ENCODE measurements around the gene KIAA0930.
"Not testable (repeated sequence)": the region's sequence is repeated elsewhere in the genome, so short reads cannot be mapped to it uniquely, and the experiment has no call there.

KIAA0930 gene

DNA sequence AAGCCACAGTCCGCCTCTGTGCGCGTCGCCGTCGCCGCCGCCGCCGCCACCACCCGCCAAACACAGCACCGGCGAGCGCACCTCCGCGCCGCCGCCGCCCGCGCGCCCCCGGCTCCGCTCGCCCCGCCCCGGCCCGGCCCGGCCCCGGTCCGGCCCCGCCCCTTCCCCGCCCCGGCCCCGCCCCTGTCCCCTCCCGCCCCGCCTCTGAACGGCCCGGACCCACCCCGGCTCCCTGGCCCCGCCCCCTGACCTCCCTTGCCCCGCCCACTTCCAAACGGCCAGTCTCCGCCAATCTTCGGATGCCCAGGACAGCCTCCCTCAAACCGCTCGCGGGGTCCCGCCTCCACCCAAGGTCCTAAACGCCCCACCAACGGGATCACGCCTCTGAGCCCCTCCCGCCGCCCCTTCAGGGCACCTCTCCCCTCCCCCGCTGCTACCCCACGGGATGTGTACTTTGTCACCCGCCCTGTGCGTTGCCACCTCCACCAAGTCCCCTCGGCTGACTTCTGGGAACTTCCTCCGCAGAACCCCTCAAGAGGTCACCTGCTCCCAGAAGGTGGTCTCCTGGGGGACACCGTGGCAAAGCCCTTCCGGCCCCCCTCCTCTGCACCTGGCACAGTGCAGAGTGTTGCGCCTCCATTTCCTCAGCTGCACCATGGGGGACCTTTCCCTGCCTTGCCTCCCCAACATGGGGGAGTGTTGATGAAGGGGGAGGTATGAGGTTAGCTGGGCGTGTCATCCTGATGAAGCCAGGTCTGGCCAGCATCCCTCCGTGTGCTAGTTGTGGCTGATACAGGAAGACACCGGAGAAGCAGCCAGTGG is at the start of gene KIAA0930:
KIAA0930 (minus strand) TSS at position 85 of the 822 bp plus-strand sequence. CDS start 191 bp downstream, outside the sequence.
- peak; percentile 58 to 67 for DNase-seq (ENCODE audit: low read depth in 1 of 2, low spot score in 1 of 2)

DNA sequence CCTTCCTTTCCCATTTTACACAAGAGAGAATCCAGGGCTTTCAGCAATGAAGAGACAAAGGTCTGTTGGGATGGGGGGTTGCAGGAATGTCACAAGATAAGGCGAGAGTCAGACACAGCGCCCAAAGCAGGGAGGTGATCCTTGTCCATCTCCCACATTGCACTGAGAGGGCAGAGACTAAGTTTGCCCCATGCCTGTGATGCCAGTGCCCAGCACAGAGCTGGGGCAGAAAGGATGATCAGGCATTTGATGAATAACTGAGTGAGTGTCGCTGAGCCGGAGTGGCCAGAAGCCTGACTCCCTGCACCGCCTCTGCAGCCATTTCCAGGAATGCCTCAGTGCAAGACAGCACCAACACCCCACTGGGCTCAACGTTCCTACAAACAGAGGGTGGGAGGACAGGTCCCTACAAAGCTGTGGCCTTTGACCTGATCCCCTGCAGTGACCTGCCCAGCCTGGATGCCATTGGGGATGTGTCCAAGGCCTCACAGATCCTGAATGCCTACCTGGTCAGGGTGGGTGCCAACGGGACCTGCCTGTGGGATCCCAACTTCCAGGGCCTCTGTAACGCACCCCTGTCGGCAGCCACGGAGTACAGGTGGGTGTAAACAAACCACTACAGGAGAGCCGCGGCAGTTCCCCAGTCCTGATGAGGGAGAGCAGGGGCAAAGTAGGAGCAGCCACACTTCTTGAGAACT is 46.3 kb upstream of the KIAA0930 start:
- no peak for DNase-seq (ENCODE audit: low read depth in 1 of 2, low spot score in 1 of 2)

DNA sequence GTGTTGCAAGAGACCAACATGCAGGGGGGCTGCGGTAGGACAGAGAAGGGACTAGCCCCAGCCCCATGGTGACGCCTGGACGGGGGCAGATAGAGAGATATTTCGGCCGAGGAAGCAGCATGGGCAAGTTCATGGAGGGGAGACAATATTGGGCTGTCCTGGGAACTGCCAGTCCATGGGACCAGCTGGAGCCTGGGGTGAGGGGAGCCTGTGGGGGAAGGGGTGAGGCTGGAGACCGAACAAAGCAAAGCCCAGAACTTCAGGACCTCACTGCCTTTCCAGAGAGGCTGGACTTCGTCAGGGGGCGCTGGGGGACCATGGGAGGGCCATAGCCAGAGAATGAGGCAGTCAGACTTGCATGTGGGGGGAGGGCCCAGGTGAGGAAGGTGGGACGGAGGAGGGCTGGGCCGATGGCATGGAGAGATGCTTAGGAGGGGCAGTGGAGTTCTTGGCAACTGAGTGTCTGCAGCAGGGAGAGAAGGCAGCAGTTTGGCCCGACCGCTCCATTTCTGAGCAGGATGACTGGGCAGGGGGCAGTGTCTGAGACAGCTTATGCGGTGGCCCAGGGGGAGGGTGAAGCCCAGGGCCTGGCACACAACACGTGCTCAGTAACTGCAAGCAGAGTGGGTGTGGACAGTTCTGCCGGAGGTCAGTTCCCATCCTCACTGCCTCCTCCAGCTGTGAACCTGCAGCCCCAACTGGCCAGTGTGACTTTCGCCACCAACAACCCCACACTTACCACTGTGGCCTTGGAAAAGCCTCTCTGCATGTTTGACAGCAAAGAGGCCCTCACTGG is 44.8 kb upstream of the KIAA0930 start:
- no peak for DNase-seq (ENCODE audit: low read depth in 1 of 2, low spot score in 1 of 2)

DNA sequence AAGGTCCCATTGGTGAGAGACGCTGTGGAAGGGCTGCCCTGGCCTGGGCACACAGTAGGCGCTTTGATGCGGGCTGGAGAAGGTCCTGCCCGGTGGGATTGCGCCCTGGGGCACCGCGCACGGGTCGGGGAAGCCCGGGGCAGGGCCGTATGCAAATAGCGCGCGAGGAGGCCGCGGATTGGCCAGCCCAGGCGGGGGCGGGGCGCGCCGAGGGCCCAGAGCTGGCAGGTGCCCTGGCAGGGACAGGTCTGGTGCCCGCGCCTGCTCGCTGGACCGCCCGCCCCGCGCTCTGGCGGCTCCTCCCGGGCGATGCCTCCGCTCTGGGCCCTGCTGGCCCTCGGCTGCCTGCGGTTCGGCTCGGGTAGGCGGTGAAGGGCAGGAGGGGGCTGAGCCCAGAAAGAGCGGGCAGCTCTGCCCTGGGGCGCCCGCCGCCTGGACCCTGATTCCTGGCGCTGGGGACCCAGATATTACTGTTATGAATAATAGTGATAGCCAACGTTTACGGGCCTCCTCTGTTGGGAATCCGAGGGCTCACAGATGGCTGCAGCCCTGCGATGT is 44.1 kb upstream of the KIAA0930 start, which contains the start of gene UPK3A:
UPK3A (plus strand) TSS at position 245 of the 558 bp plus-strand sequence; CDS start at position 310, 65 bp downstream.
- DNase-seq (ENCODE audit: low read depth in 1 of 2, low spot score in 1 of 2), result peak; percentile 21 to 55

DNA sequence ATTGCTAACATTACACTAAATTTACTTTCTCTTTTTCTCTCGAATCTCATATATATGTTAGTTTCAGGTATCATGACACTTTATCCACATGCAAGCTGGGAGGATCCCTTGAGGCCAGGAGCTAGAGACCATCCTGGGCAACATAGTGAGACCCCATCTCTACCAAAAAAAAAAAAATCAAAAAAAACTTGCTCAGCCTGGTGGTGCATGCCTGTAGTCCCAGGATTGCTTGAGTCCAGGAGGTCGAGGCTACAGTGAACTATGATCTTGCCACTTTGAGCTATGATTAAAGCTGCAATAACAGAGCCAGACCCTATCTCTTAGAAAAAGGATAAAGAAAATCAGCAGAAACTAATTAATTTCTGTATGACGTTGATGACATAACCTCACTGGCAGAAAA is 40.3 kb upstream of the KIAA0930 start:
- DNase-seq (ENCODE audit: low read depth in 1 of 2, low spot score in 1 of 2), result no peak

DNA sequence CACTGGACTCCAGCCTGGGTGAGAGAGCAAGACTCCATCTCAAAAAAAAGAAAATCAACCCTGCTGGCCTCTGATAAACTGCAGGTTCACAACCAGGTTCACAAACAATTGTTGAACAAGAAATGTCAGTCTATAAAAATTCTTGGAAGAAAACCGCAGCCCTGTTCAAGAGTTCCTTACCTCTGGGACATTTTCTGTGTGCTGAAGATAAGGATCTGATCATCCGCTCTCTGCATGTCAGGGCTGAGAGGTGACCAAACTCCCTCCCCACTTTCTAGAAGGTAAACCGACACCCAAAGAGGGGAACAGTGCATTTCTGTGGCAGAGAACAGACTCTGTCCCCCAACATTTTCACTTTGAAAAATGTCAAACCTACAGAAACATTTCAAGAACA is 39.9 kb upstream of the KIAA0930 start:
- no peak for DNase-seq (ENCODE audit: low read depth in 1 of 2, low spot score in 1 of 2)

DNA sequence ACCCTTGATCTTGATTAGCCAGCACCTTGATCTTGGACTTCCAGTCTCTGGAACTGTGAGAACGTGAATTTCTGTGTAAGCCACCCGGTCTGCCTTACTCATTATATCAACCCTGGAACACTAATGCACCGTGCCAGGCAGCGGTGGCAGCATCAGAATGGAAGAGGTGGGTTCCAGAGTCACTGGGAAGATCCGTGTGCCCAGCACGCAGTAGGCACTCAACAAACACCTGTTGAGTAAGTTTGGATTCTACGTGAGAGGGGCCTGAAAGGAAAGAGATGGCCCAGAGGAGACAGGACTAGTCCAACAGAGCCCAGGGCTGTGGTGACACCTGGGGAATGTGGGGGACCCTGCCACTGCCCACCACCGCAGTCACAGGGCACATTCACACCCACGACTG is 37.4 kb upstream of the KIAA0930 start:
- no peak for DNase-seq (ENCODE audit: low read depth in 1 of 2, low spot score in 1 of 2)

DNA sequence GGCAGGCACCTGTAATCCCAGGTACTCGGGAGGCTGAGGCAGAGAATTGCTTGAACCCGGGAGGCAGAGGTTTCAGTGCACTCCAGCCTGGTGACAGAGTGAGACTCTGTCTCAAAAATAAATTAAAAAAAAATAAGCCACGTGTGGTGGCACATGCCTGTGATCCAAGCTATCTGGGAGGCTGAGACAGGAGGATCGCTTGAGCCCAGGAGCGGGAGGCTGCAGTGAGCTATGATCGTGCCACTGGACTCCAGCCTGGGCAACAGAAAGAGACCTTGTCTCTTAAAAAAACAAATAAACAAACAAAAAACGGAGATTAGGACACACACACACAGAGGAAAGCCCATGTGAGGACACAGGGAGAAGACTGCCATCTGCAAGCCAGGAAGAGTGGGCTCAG is 37.0 kb upstream of the KIAA0930 start:
- DNase-seq (ENCODE audit: low read depth in 1 of 2, low spot score in 1 of 2), result not testable (repeated sequence)

DNA sequence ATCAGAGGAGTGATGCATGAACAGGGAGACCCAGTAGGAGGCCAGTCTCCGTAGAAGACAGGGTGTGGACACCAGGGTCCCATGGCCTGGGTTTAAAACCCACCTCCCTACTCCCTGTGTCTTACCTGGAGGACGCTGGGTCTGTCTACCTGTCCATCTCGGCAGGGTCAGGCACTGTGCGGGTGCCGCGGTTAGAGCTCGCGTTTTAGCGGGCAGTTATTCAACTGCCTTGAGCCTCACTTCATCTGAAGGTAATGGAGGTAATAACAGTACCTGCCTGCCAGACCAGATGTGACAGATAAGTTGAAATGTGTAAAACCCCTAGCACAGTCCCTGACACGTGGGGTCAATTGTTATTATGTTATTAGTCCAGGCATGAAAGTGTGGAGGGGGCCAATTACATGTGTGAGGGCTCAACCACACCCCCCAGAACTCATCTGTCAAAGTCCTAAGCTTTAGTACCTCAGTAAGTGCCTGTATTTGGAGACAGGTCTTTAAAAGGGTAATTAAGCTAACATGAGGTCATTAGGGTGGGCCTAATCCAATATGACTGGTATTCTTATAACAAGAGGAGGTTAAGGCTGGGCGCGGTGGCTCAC is 35.9 kb upstream of the KIAA0930 start:
- DNase-seq (ENCODE audit: low read depth in 1 of 2, low spot score in 1 of 2), result no peak

DNA sequence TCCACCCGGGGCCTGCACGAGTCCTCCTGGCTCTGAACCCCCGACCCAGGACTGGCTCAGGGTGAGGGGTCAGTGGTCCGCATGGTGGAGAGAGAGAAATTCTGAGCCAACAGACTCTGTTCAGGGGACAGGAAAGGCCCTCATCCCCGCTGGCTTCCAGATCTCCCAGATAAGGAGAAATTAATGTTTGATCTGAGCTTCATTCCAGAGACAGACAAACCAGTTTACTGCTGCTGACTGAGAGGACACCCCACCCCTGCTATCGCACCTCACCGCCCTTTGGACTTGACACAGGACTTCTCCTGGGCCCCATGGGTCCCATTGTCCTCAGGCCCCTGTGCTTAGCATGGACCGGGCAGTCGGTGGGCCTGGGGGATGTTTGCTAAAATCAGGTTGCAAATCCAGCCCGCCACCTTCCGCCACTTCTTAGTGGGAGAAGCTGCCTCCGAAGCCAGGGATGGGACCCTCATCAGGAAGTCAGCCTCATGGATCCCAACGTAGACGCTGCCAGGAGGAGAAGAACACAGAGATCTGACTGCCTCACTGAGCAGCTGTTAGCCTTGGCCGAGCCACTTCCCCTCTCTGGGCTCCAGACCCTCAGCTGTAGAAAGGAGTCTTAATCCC is 32.9 kb upstream of the KIAA0930 start:
- DNase-seq (ENCODE audit: low read depth in 1 of 2, low spot score in 1 of 2), result no peak

DNA sequence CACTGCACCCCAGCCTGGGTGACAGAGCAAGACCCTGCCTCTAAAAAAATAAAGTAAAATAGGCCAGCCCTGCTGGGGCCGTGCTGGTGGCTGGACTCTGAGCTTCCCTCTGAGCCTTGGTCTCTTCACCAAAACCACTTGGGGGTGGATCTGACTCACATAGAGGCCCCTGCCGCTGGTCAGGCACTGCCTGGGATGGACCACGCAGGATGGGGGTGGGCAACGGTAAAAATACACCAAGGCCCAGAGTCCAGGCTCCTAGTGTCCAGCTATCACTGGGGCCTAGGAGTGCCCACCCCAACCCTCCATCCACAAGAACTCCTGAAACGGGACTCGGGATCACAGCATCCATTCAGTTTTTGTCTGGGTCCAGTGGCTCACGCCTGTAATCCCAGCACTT is 31.8 kb upstream of the KIAA0930 start:
- DNase-seq (ENCODE audit: low read depth in 1 of 2, low spot score in 1 of 2), result no peak

DNA sequence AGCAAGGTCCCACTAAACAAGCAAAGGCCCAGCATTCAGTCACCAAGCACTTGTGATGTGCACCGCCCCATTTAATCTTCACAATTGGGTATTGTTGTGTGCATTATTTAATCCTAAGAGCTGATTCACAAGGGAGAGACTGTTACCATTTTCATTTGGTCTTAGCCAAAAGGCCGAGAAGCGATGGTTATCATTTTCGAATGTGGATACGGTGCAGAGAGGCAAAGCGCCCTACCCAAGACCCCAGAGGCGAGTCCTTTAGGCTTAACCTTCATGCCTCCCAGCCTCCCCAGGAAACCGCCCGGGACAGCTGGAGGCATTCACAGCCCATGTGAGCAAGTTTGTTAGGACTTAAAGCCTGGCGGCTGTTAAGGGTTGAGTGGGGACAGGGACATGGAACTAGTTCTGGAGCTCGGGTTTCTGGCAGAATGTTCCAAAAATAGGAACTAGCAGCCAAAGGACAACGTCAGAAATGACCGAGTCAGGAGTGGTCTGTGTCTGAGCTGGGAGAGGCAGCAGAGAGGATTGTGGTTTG is 31.0 kb upstream of the KIAA0930 start:
- no peak for DNase-seq (ENCODE audit: low read depth in 1 of 2, low spot score in 1 of 2)

DNA sequence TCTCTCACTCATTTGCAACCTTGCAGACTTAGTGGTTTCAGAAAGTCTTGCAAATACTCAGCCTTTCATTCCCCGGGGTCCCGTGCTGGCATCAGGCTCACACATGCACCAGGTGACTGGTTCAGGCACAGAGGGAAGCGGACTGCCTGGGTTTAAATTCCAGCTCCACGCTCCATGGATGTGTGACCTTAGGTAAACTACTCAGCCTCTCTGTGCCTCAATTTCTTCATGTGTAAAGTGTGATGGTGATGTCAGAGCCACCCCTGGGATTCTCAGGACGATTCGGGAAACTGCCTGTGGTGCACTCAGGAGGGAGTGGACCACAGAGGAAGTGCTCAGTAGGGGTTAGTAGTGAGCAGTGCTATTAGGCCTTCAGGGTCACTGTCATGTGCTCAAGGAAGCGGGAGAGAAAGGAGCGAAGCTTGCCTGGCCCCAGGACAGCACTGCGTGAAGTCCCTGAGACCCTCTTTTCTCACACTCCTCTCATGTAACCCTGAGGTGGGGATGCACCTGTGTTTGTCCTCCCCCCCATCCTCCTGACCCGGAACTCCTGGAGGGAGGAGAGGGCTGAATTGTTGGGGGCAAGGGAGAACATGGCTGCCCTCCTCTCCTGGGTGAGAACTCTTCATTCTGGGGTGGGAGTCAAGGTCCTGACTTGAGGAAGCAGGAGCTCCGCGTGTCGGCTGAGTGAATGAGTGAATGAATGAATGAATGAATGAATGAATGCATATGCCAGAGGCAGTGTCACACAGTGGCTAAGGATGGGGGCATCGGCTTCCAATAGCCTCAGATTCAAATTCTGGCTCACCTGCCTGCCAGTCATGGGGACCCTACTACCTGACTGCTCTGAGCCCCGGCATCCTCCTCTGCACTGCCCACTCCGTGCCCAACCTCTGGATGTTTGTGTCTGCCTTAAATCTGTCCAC is 29.7 kb upstream of the KIAA0930 start:
- no peak for DNase-seq (ENCODE audit: low read depth in 1 of 2, low spot score in 1 of 2)

DNA sequence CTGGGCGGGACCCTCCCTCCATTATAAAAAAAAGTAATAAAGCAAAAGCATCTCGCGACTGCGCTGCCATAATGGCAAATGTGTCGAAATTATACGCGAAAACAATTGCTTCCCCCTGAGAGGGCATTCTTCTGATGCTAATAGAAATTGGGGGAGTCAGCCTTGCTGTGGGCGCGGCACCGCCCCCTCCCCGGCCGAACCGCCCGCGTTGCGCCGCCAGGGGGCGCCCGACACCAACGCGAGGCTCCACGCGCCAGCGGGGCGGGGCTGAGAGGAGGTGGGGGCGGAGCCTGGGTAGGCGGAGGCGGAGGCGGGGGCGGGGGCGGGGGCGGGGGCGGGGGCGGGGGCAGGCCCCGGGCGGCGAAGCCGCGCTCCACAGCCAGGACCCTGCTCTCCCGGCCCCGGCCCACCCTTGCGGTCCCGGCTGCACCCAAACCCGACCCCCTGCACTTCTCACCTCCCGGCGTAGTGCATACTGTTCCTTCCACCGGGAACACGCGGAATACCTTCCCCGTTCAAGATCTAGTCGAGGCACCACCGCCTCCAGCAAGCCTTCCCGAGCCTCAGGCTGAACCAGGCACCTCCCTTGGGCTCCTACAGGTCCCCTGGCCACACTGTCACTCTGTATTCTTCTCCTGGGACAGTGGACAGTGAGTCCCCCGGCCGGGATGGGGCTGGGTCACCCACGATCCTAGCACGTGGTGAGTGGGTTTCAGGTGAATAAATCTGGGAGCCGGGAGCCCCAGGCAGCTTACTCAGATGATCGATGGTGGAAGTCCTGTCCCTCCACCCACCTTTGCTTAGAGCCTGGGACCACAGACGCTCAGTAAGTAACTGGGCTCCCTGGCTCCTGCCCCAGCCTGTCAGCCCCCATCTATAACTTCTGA is 28.5 kb upstream of the KIAA0930 start:
- peak; percentile 83 to 91 for DNase-seq (ENCODE audit: low read depth in 1 of 2, low spot score in 1 of 2)

DNA sequence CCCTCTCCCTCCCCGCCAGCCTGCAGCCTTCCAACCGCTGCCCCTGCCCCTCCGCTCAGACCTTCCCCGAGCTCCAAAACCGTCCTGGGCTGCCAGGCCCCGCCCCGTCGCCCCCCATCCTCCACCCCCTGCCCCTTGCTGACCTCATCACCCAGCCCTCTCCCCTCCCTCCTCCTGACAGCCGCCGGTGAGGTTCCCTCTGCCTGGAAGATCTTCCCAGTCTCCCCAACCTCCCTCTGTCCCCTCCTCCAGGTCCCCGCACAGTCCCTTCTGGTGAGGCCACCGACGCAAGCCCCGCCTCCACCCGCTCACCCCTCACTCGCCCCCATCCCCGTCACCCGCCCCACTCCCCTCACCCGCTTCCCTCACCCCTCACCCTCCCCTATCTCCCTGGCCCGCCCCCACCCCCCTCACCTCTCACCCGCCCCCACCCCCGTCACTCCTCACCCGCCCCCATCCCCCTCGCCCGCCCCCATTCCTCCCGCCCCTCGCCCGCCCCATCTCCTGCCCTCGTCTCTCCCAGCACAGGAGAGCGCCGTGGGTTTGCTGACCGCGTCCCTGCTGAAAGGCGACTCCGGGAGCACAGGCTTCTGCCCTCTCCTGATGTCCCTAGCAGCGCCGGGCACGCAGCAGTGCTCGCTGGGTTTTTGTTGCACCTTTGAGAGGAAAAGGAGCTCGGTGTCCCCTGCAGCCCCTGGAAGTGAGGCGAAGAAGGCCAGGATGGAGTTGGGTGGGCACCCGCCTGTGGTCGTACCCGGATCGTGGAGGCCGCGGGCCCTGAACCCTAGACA is 27.7 kb upstream of the KIAA0930 start:
- no peak for DNase-seq (ENCODE audit: low read depth in 1 of 2, low spot score in 1 of 2)

DNA sequence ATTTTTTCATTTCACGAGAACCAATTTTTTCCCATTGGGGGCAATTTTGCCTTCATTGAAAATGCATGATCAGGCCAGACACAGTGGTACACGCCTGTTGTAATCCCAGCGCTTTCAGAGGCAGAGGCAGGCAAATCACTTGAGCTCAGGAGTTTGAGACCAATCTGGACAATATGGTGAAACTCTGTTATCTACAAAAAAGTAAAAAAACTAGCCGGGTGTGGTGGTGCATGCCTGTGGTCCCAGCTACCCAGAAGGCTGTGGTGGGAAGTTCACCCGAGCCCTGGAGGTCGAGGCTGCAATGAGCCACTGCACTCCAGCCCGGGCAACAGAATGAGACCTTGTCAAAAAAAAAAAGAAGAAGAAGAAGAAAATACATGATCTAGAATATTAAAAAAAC is 24.8 kb upstream of the KIAA0930 start:
- DNase-seq (ENCODE audit: low read depth in 1 of 2, low spot score in 1 of 2), result no peak

Data from stimulated activated CD4-positive, alpha-beta T cell treated with anti-CD3 and anti-CD28 coated beads, Interleukin-15, amount 100 ng/mL, for 1 hour (primary cell).